Heart right ventricle (tissue), 16 donors: Measurements from ENCODE around the gene SRCAP. TPM values are rescaled to one million over a fixed set of nuclear protein-coding genes. Genes with fewer than 3 reads are reported as not detected.
A peak's percentile ranks its signal among the peaks of the same experiment; 100 is the strongest.

Source experiments
- ATAC-seq, 8 donors: fragments of 200-7000 bp; cut with Tn5 transposase; one replicate each; pipeline ENCODE4 v1.9.1; 2020; ENCODE audit warnings: mild to moderate bottlenecking in 8 of 8, moderate library complexity in 8 of 8, moderate number of reproducible peaks in 1 of 8
- DNase-seq, 2 donors: peaks; one replicate each; pipeline ENCODE4 v3.0.0-alpha.2; 2020
- H3K27ac ChIP-seq, 10 donors: fragments of 200-600 bp; sonication (generic) in 2 of 10; one replicate each; pipeline versions ENCODE4 v1.5.0 to v1.8.0; 2020 to 2022; ENCODE audit warnings: mild to moderate bottlenecking in 3 of 10
- H3K27me3 ChIP-seq, 7 donors: fragments of 200-600 bp; one replicate each; pipeline ENCODE4 v1.8.0; 2021 to 2022; ENCODE audit warnings: mild to moderate bottlenecking in 2 of 7
- H3K36me3 ChIP-seq, 9 donors: fragments of 200-600 bp; sonication (generic) in 1 of 9; one replicate each; pipeline versions ENCODE4 v1.5.0 to v1.8.0; 2020 to 2022; ENCODE audit warnings: mild to moderate bottlenecking in 2 of 9
- H3K4me1 ChIP-seq, 9 donors: fragments of 200-600 bp; sonication (generic) in 1 of 9; one replicate each; pipeline versions ENCODE4 v1.5.0 to v1.8.0; 2020 to 2022; ENCODE audit warnings: mild to moderate bottlenecking in 4 of 9
- H3K4me3 ChIP-seq, 10 donors: fragments of 200-600 bp; sonication (generic) in 2 of 10; one replicate each; pipeline versions ENCODE4 v1.5.0 to v1.8.0; 2020 to 2022; ENCODE audit warnings: mild to moderate bottlenecking in 7 of 10, moderate library complexity in 2 of 10
- H3K9me3 ChIP-seq, 11 donors: fragments of 200-600 bp in 10 of 11; sonication (generic) in 2 of 11; one replicate each; pipeline versions ENCODE4 v1.5.0 to v1.8.0; 2013 to 2022; ENCODE audit warnings: mild to moderate bottlenecking in 2 of 11, control low read depth in 1 of 11, moderate library complexity in 1 of 11
- CTCF ChIP-seq, 9 donors: fragments of 200-600 bp; sonication (generic) in 2 of 9; IDR thresholded peaks; one replicate each; pipeline versions ENCODE4 v1.5.0 to v1.8.0; 2021 to 2022; ENCODE audit warnings: antibody characterized with exemption in 9 of 9, mild to moderate bottlenecking in 5 of 9, moderate library complexity in 1 of 9
- WGBS, 2 donors: extraction: QIAGEN DNeasy Blood & Tissue Kit; methylation state at CpG; one replicate each; pipeline ENCODE4 v1.1.7; 2013; ENCODE audit warnings: inconsistent platforms in 1 of 2; 5-methylcytosine and 5-hydroxymethylcytosine counted together
- intact Hi-C, 10 donors: fragments of 100-400 bp; cut with DNase I; formaldehyde crosslinking; loops; one replicate each; pipeline versions ENCODE4 v1.11.1 to v1.14.2; 2022
- polyA plus RNA-seq, 2 donors: library from polyadenylated mRNA; stranded (reverse); fragments of 200-250 nt; gene quantifications; one replicate each; pipeline ENCODE4 v1.2.3, GENCODE V29; 2013
- total RNA-seq, 10 donors: library from RNA; stranded (reverse); fragmentation: NEBNext Ultra II Directional in 3 of 10; extraction: Animal tissue kit (Norgen Biotek cat#: 25700) in 3 of 10; gene quantifications; one replicate each; pipeline versions ENCODE4 v1.2.1 to v1.2.4, GENCODE V29; 2021 to 2023
- donor health status: Arrhythmogenic right ventricular cardiomyopathy.
- donor health status: ischemic (EF 13 %, LVEDD 7.1; RV severe dilation, severe dysfunction).
- donor health status: healthy with polysubstance abuse.
- donor health status: DM: no; HTN: yes; CAD: no.
- donor health status: DM: no; HTN: no; CAD: no.
- donor health status: ischemic (EF 25% LVEDD 6.9; RV normal size, moderate dysfunction).
- donor health status: ischemic (EF 25% LVEDD 5.7; RV mildly dilated, moderate dysfunction).
- donor health status: healthy.
- donor health status: DM: yes; HTN: yes; CAD: no.
- donor health status: Ischemic cardiomyopathy.
- donor health status: ischemic (EF 35%, LVEDD 5.7; RV mildly dilated, moderate dysfunction).
- donor health status: nonischemic (EF 11% LVEDD 7.7; RV severe dilation, severe dysfunction).
- donor health status: DM: yes; HTN: yes; CAD: no.
- donor health status: PGD.
- donor health status: ischemic (EF 29% LVEDD 5.4; RV normal size, mild dysfunction).
- donor health status: nonischemic (EF 23%, LVEDD 6.1; RV moderate dilation, normal function).

SRCAP gene
- total and polyA plus RNA-seq, 12 donors = 2.6 to 60.6 (median 45.4) TPM

GRCh38 chr16:30710971-30711370 lies 12.0 kb downstream of the SRCAP start:
- no peak for TF ChIP-seq CTCF (IDR thresholded peaks at IDR 0.05)
- peaks cover 0 to 32% (median 0%) of the 10 kb centered on the region in 9 donors for H3K4me1 ChIP-seq
- DNase-seq (no peak), ATAC-seq (no peak)
- 73 to 81% methylated on average over 4 of the region's 4 CpGs for WGBS, 2 donors
- H3K4me3 ChIP-seq = no peak overlapping the region
- H3K27me3 ChIP-seq = no peaks in the 10 kb centered on the region
- no peaks in the 10 kb centered on the region for H3K9me3 ChIP-seq
- H3K27ac ChIP-seq = no peak overlapping the region
- peaks cover 19 to 100% (median 96%) of the 10 kb centered on the region in 9 donors for H3K36me3 ChIP-seq
- intact Hi-C loops = no loop called here

- DNase-seq = no peak
- no peak overlapping the region for H3K4me3 ChIP-seq
- no peaks in the 10 kb centered on the region for H3K9me3 ChIP-seq
- H3K27me3 ChIP-seq = no peaks in the 10 kb centered on the region
- no peak overlapping the region for H3K27ac ChIP-seq
- peaks cover 0 to 38% (median 0%) of the 10 kb centered on the region in 9 donors for H3K4me1 ChIP-seq
- H3K36me3 ChIP-seq = peaks cover 19 to 100% (median 92%) of the 10 kb centered on the region in 9 donors
- intact Hi-C loops = no loop called here
- TF ChIP-seq CTCF (IDR thresholded peaks at IDR 0.05) = no peak
- ATAC-seq = no peak
- WGBS, 2 donors = 97 to 100% methylated on average over 1 of the region's 1 CpG
Observed at GRCh38 chr16:30711712-30712111, 12.7 kb downstream of the SRCAP start.

GRCh38 chr16:30715750-30716445 lies 16.9 kb downstream of the SRCAP start:
- Histone ChIP-seq H3K27me3 (no peaks in the 10 kb centered on the region), H3K4me3 (no peak overlapping the region), H3K36me3 (peaks cover 8 to 100% (median 75%) of the 10 kb centered on the region in 9 donors), H3K9me3 (no peaks in the 10 kb centered on the region), H3K4me1 (peaks cover 0 to 38% (median 0%) of the 10 kb centered on the region in 9 donors), H3K27ac (peak overlapping the region in 1 of 10 donors; percentile 86)
- intact Hi-C loops = no loop called here
- DNase-seq (no peak), ATAC-seq (peak in 2 of 8 donors; percentile 19 to 44)
- TF ChIP-seq CTCF (IDR thresholded peaks at IDR 0.05) = no peak
- WGBS, 2 donors = 74% methylated on average over 17 of the region's 17 CpGs

GRCh38 chr16:30720086-30720485 lies 21.1 kb downstream of the SRCAP start:
- ATAC-seq (no peak), DNase-seq (no peak)
- TF ChIP-seq CTCF (IDR thresholded peaks at IDR 0.05) = no peak
- intact Hi-C loops = no loop called here
- no peaks in the 10 kb centered on the region for H3K9me3 ChIP-seq
- H3K27ac ChIP-seq = no peak overlapping the region
- no peak overlapping the region for H3K4me3 ChIP-seq
- 79 to 82% methylated on average over 11 of the region's 11 CpGs for WGBS, 2 donors
- H3K4me1 ChIP-seq = peaks cover 0 to 26% (median 0%) of the 10 kb centered on the region in 9 donors
- no peaks in the 10 kb centered on the region for H3K27me3 ChIP-seq
- peaks cover 12 to 100% (median 77%) of the 10 kb centered on the region in 9 donors for H3K36me3 ChIP-seq
